Esophagus squamous epithelium (tissue), 4 donors: ENCODE data around the gene MTHFSD.

Experiments used
- POLR2A ChIP-seq, 4 donors: fragments of 450-650 bp; IDR thresholded peaks; one replicate each; pipeline ENCODE4 v1.6.1; 2017; ENCODE audit warnings: antibody characterized with exemption in 4 of 4, mild to moderate bottlenecking in 4 of 4, moderate library complexity in 3 of 4
- TF ChIP-seq, protein P1 (sequence below), 6 experiments: fragments of 450-650 bp in 4 of 6; fragments of 200-600 bp in 2 of 6; sonication (generic) in 2 of 6; IDR thresholded peaks; one replicate each; pipeline ENCODE4 v1.5.1; 2016 to 2019; ENCODE audit warnings: antibody characterized with exemption in 6 of 6, mild to moderate bottlenecking in 4 of 6, moderate library complexity in 4 of 6

DNA sequence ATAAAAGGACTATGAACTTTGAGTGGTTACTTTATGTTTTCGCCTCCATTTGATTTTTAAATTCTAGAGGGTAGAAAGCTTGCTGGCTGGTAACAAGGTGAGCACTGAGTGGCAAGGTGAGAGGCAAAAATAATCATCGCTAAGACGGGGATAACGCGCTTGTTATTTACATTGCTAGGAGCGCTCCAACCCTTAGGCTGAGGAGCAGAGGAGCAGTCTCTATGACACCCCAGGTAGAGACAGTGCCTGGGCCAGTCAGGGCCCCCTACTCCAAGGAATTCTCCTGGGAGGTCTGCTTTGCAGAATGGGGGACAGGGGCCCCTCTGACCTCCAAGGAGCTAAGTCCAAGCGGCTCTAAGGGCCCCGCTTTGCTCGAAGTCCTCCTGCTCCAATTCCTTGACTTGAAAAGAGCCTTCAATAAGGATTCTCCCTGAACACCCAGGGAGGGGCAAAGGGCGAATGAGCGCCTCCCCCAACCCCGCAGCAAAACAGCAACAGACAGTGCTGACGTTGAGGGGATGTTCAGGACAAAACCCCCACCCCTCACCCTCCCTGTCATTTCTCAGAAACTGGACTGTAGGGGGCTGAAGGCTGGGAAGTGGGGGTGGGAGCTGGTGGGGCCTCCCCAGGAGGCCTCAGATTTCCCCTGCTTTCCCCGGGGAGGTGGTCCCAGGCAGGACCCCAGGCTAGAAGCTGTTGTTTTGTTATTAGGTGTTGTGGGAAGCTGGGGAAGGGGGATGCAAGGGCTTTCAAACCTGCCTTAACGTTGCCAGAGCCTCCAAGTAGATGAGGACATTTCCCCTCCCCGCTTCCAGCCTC, 54.9 kb downstream of the MTHFSD start:
- no peak for TF ChIP-seq POLR2A (IDR thresholded peaks at IDR 0.05)
- TF ChIP-seq, protein P1, sequence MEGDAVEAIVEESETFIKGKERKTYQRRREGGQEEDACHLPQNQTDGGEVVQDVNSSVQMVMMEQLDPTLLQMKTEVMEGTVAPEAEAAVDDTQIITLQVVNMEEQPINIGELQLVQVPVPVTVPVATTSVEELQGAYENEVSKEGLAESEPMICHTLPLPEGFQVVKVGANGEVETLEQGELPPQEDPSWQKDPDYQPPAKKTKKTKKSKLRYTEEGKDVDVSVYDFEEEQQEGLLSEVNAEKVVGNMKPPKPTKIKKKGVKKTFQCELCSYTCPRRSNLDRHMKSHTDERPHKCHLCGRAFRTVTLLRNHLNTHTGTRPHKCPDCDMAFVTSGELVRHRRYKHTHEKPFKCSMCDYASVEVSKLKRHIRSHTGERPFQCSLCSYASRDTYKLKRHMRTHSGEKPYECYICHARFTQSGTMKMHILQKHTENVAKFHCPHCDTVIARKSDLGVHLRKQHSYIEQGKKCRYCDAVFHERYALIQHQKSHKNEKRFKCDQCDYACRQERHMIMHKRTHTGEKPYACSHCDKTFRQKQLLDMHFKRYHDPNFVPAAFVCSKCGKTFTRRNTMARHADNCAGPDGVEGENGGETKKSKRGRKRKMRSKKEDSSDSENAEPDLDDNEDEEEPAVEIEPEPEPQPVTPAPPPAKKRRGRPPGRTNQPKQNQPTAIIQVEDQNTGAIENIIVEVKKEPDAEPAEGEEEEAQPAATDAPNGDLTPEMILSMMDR (IDR thresholded peaks at IDR 0.05) = no peak
